HL-60/S4 treated with phorbol 12-myristate 13-acetate at 8.2 ng/mL for 4 days and 3 days (cell line): ENCODE measurements around the gene SYNE1.
"Not testable (repeated sequence)": the region's sequence is repeated elsewhere in the genome, so short reads cannot be mapped to it uniquely, and the experiment has no call there.

ENCODE experiments used
- in situ Hi-C: fragments of 300-500 bp; cut with MboI; formaldehyde crosslinking; loops from 2 replicates; pipeline ENCODE4 v1.15.0; 2022; ENCODE audit warnings: low sequenced_read_pairs

The SYNE1 gene

DNA sequence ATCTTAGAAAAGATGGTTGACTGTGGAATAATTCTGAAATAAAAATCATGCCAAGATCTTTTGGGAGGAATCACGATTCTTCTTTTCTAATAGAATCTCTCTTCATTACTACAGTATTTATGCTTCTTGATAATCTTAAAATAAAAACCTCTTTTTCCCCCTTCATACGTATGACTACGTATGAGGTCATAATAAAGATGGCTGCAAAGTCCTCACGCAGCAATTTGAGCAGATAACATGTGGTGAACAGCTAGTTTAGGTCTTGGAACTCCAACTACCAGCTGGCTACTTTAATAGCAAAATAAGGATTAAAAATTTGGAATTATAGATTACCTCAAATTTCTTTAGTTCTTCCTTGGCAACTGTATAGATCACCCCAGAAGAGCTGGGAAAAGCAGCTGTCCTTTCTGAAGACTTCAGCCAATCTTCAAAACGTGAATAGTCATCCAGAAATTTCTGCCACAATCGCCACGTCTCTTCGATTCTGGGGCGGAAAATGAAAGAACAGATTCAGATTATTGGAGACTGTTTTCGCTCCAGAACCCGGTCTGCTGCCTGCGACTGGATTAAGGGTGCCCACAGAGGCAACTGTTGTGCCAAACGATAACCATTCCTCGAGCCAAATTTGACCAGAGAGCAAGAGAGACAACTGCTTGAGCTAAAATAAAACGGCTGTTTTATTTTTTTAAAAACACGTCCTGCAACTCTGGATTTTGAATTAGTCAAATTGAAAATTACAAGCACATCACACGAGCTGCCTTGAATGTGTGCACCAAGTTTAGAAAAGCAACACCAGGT, 482.4 kb downstream of the SYNE1 start:
- in situ Hi-C loops, result no loop called here

DNA sequence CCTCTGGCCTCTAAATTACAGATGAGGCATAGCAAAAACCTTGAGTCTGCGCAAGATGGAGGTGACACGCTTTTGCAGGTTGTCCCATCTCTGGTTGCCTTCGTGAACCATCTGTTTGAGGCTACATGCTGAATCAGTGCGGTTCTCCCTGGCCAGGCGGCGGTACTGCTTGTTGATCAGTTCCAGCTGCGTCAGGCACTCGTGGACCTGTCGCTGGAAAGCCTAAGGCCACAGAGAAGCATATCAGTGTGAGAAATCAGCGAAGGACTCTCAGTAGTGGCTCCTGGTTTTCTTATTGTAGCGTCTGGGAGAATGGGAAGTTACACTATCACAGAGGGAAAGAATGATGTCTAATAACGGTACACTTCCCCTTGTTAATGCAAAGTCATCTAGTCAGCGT, 485.2 kb downstream of the SYNE1 start:
- in situ Hi-C loops, result no loop called here

DNA sequence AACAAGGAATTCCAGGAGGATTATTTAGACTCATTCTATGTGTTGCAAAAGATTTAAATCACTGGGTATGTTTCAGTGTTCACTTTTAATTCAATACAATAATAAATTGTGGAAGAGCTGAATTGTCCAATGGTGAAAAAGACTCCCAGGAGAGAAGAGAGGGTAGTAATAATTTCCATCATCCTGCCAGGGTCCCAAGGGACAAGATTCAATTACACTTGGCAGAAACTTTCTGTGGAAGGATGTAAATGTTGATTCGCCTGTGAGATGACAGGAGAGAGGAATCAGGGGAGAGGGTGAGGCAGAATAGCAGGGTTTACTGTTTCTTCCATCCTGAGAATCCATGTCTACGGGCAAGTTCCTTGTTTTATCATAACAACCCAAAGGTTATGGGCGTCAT, 487.0 kb downstream of the SYNE1 start:
- in situ Hi-C loops, result no loop called here

DNA sequence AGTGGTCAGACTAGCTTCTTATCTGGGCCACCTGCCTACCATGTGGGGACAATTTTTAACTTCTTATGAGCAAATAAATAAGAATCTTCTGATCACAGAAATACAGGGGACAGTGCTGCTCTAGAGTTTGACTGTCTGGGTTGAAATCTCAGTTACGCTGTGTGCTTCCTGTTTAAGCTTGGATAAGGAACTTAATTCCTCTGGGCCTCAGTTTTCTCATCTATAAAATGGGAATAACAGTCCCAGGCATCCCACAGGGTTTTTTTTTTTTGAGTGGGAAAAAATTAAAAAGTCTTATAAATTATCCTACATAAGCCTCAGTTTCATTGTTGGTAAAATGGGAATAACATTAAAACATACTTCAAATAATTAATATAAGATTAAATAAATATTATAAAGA, 488.8 kb downstream of the SYNE1 start:
- in situ Hi-C loops, result no loop called here

DNA sequence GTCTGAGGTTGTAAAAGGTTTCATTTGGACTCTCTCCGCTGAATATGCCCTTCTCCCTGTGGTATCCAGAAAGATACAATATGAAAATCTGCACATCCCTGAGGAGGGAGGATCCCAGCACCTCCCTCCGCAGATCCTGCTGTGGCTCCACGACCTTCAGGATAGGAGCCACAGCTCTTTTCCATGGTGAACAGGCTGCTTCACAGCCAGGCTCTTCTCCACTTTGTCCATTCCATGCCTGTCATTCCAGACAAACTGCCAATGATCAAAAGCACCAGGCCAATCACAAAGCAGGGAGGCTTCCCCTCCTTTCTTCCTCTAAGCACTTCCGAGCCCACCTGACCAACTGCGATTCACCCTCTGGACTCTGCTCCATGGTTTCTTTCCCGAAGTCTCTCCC, 489.9 kb downstream of the SYNE1 start:
- in situ Hi-C loops, result no loop called here

DNA sequence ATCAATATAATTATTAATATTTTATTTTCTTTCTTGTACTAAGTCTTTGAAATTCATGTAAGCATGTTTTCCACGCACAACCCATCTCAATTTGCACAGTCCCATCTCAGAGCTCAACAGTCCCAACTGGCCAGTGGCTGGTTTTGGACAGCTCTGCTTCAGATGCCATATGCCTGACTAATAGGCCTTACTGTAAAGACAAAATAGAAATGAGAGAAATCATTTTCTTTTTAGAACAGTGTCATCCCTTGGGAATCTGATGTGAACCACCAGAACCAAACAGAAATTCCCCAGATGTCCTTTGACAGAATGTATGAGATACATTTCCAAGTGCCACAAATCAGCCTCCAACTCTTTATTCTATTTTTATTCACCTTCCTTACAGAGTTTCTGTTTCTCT, 490.8 kb downstream of the SYNE1 start:
- in situ Hi-C loops, result no loop called here

DNA sequence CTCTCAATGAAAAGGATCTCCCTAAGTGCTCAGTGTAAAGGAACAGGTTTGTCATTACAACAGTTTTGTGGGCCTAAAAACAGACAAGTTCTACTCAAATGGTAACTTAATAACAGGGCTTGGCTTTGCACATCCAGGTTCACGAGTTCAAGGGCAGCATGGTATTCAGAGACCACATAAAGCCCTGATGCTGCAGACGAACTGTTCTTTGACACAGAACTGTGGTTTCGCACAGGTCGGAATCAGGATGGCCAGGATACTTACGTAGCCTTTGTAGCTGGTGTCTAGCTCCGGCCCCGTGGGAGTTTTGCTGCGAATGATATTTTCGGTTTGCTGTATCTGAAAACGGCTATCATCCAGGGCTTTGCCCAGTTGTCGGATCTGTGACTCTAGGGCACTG, 493.8 kb downstream of the SYNE1 start:
- in situ Hi-C loops, result no loop called here

DNA sequence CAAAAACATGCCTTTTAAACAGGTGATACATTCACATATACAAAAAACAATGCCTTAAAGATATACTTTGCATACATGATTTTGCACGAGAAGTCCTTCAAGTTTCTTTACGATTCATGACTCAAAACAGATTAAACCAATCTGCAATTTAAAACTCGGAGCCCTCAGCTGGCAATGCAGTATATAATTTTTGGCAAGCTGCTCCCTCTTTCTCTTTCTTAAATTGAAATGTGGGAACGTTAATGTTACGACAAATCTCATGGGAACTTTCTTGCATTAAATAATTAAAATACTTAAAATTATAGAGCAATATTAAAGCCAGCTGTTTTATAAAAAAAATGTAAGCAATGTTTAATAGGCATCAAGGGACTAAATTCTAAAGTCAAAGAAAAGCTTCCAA, 495.1 kb downstream of the SYNE1 start:
- in situ Hi-C loops, result no loop called here

DNA sequence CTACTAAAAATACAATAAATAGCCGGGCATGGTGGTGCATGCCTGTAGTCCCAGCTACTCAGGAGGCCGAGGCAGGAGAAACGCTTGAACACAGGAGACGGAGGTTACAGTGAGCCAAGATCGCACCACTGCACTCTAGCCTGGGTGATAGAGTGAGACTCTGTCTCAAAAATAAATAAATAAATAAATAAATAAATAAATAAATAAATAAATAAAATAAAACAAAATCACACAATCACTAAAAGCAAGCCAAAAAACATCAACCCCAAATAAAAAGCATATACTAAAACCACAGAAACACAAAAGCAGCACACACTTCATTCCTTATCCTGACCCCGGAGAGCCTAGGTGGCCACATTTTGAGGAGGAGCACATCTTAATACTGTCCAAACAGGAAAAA, 498.8 kb downstream of the SYNE1 start:
- in situ Hi-C loops, result not testable (repeated sequence)

DNA sequence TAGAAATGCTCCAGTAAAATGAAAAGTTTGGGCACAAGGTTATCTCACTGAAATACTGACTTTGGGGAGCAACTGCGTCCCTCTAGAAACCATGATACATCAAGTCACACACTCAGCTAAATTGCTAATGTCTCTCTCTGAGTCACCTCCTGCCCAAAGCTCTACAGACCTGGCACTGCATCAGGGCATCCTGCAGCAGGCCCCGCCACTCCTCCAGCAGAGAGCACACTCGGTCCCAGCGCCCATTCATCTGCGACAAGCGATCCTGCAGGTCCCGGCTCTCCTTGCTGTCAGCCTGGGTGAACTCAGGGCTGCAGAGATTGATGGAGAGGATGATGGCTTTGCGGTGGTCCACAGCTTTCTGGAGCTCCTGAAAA, 500.7 kb downstream of the SYNE1 start:
- in situ Hi-C loops, result no loop called here

DNA sequence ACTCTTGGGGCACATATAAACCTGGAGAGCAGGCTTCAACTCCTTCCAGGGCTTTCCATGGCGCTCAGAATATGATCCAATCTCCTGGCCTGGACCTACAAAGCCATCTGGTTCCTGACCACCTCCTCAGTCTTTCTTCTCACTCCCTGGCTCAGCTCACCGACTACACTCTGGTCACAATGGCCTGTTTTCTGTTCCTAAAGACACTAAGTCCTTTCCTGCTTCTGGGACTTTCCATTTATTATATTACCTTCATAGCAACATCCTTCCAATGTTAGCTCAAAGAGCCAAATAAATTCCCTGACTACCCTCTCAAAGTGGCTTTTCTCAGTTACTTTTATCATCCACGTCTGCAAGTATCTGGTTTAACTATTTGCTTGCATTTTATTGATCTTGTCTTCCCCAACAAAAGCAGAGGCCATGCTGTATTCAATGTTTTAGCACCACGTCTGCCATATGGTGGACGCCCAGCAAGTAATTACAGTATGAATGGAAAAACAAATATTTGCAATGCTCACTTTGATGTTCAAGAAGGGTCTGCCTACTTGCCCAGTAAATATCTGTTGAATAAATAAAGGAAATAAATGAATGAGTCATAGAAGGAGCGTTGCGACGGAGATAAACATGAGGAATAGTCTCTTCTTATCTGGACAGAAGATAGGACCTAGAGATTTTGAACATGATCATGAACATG, 501.3 kb downstream of the SYNE1 start:
- in situ Hi-C loops, result no loop called here

DNA sequence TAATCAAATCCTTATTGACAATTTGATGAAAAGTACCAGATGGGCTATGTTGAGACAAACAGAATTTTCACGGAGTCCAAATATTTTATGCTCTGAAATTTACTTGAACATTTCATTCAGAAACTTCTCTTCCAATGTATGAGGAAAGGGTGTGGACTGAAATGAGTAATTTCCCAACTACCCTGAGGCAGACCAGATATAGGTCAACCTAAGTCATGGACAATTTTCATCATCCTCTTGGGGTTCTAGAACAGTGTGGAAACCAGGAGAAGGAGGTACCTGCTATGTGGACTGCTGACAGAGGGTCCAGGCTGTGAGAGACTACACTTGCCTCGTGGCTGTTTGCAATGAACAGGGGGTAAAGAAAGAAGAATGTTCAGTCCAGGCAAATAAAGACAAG, 506.7 kb downstream of the SYNE1 start:
- in situ Hi-C loops, result no loop called here

DNA sequence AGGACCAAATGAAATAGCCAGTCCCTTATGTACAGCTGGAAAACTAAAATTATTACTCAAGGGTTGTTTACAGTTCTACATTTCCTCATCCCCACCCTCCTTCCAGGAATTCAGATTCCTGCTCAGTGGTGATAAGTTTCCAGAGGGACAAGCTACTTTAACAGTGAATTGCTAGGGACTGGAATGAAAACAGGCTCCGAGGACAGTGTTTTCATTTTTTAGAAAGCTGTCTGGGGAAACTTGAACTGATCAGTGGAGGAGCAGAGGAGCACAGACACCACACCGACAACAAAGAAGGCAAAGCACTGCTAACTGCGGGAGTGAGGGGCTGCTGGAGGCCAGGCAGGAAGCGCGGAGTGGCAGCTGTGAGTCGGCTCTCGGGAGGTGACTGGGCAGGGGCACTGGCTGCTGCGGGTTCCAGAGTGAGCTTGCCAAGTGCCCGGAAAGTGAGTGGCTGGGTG, 507.4 kb downstream of the SYNE1 start:
- in situ Hi-C loops, result no loop called here

DNA sequence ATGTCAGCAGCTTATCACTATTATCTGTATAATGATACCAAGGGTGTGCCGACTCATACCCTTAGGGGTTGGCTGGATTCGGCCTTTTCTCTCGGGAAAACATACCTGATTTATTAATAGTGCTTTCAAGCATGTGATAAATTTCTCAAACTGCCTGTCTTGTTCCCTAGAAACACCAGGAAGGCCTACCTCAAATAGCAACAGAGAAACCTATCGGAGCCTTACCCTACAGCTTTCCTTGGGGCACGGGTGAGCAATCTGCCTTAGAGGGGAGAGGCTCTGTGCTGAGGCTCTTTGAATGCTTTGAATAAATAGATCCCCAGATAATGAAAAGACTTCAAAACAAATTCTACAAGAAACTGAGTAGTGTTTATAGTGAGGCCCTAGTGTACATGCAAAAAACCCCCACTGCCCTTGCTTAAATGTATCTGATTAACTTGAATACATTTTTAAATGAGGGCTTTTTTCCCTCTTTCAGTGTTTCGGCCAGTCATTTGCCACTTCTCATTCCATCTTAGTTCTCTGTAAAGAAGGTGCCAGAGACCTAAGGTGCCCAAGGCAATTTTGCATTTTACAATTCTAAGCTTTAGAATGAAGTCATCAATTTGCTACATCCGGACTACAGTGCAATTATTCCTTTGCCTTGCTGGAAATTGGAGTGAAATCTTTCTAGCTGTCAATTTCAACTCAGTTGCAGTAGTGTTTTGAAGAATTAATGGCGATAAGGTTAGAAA, 509.6 kb downstream of the SYNE1 start:
- in situ Hi-C loops, result no loop called here

DNA sequence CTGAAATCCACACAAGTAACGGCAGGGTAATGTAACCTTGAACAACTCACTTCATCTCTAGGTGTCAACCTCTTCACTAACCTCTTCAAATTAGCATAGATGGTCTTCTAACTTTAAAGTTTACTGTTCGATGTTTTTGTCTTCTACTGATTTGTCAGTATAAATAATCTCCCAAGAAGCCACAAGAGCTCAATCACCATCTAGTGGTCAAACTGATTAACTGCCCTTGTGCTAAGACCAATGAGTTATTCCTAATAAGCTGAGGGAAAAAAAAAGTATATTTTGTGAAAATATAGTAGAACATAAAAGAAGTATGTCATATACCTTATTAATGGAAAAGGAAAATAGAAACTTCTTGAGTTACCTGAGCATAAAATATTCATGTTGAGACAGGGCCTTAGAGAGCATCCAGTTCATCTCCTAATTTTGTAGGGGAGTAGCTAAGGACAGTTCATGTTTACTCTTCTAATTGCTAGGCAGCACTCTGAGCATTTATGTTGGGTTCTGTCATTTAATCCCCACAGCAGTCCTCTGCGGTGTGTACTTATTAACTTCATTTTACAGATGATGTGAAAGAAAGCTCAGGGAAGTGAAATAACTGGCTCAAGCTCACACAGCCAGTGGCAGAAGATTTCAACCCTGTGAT, 512.6 kb downstream of the SYNE1 start:
- in situ Hi-C loops, result no loop called here

DNA sequence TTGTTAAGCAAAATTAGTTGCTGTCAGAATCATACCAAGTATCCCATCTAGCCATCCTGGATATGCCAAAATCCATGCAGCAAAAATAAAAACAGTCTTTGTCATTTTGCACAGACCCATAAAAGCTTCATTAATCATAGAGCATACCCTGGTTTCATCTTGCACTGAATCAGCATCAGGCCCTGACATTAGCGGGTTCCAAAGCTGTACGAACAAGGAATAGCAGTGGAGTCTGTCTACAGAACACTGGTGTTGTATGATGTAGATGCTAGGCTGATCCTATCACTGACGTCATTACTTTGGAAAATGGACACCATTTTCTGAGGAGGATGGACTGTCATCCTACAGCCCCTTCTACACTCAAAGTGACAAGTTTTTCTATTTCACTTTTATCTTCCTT, 514.1 kb downstream of the SYNE1 start:
- in situ Hi-C loops, result no loop called here

DNA sequence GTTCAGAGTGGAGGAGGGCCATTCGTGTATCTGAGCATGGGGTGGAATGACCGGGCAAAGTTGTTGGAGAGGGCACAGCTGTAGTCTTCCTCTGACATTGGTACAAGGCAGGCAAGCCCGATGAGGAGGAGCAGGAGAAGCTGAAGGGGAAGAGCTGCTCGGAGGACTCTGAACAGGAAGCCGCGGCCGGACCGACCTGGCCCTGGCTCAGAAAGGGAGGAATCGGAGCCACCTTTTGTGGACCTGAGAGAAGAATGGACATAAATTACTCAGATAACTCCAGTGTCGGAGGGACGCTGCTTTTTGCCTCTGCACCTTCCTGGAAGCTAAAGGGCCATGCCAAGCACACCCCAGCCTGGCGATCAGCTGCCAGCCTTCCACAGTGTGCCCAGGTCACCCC, 514.7 kb downstream of the SYNE1 start:
- in situ Hi-C loops, result no loop called here

DNA sequence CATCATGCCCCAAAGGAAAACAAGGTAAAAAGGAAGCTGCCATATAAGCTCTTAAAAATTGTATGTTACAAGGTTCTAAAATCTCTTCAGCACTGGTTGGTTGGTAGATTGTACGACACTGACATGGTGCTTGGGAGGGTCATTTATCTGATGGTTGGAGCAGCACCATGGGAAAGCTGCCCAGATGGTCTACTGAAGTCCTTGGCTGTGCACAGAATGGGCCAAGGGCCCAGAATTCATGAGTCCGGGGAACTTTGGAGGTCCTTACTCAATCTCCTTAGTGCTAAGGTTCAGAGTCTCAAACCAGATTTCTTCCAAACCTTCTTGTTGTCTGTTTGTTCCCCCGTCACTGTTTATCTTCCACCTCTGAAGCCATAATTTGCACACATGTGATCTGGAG, 515.3 kb downstream of the SYNE1 start:
- in situ Hi-C loops, result no loop called here

DNA sequence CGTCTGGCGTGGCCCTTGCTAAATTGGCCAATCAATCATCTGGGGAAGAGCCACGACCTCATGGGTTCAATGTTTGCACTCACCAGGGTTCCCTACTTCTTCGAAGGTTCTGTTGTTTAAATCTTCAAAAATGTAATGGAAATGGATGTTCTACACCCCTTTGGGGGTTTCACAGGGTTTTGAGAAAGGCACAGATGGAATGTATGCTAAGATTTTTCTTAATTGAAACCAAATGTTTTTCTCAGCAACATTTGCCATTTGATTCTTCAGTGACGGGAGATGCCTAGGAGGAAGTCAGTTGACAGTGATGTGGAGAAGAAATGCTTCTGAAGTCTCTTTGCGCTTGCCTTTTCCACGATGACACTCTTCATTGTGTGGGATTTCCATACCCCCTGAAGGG, 517.3 kb downstream of the SYNE1 start:
- in situ Hi-C loops, result no loop called here

DNA sequence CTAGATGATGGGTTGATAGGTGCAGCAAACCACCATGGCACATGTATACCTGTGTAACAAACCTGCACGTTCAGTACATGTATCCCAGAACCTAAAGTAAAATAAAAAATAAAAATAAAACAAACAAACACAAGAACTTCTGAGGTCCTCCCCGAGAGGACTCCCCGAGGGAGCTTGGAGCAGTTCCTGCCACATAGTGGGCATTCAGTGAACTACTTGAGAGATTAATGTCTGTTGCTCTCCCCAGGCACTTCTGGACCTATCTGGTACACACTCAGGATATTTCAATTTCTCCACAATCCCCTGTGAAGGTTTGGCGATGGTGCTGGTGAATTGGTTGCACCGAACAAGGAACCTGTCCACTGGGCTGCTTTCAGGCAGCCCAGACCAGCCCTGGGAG, 518.5 kb downstream of the SYNE1 start:
- in situ Hi-C loops, result no loop called here

DNA sequence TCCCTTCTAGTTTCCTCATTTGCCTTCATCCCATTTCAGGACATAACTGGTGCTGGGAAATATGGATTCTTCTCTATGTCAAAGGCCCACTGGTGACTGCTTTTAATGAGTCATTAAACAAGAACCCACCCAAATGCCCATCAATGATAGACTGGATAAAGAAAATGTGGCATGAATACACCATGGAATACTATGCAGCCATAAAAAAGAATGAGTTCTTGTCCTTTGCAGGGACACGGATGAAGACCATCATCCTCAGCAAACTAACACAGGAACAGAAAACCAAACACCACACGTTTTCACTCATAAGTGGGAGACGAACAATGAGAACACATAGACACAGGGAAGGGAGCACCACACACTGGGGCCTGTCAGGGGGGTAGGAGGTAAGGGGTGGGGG, 518.9 kb downstream of the SYNE1 start:
- in situ Hi-C loops, result no loop called here
